H9 (cell line): ENCODE data around the gene CACNA1I. TPM values are rescaled to one million over a fixed set of nuclear protein-coding genes. Genes with fewer than 3 reads are reported as not detected.

Experiments
- DNase-seq: peaks from one replicate; pipeline ENCODE4 v3.0.0-alpha.2; 2017
- H2AFZ ChIP-seq: one replicate; pipeline ENCODE4 v1.6.1; 2013; ENCODE audit warnings: mild to moderate bottlenecking, low read length, control low read depth, moderate library complexity
- H2AK5ac ChIP-seq: 2 replicates; pipeline ENCODE4 v1.6.1; 2013; ENCODE audit warnings: low read length, control low read depth, mixed read lengths; ENCODE audit not compliant: insufficient read length
- H2BK120ac ChIP-seq: one replicate; pipeline ENCODE4 v1.6.1; 2013; ENCODE audit warnings: low read depth, mild to moderate bottlenecking, low read length, control low read depth, inconsistent platforms; ENCODE audit not compliant: poor library complexity, severe bottlenecking
- H2BK12ac ChIP-seq: 2 replicates; pipeline ENCODE4 v1.6.1; 2013; ENCODE audit warnings: low read length, control low read depth, mixed read lengths, low read depth; ENCODE audit not compliant: insufficient read length
- H2BK15ac ChIP-seq: 2 replicates; pipeline ENCODE4 v1.6.1; 2013; ENCODE audit warnings: low read depth, low read length, control low read depth
- H2BK20ac ChIP-seq: one replicate; pipeline ENCODE4 v1.6.1; 2013; ENCODE audit warnings: low read depth, mild to moderate bottlenecking, low read length, control low read depth, inconsistent platforms; ENCODE audit not compliant: poor library complexity, severe bottlenecking
- H2BK5ac ChIP-seq: 2 replicates; pipeline ENCODE4 v1.6.1; 2013; ENCODE audit warnings: low read length, control low read depth, mixed read lengths; ENCODE audit not compliant: insufficient read length
- H3K14ac ChIP-seq: 2 replicates; pipeline ENCODE4 v1.6.1; 2013; ENCODE audit warnings: low read length, control low read depth; ENCODE audit not compliant: insufficient read depth
- H3K18ac ChIP-seq: 2 replicates; pipeline ENCODE4 v1.6.1; 2013; ENCODE audit warnings: low read depth, mild to moderate bottlenecking, mixed read lengths, low read length, control low read depth; ENCODE audit not compliant: insufficient read length
- H3K23ac ChIP-seq: 2 replicates; pipeline ENCODE4 v1.6.1; 2013; ENCODE audit warnings: low read length, control low read depth, mixed read lengths, low read depth; ENCODE audit not compliant: insufficient read length
- H3K23me2 ChIP-seq: 2 replicates; pipeline ENCODE4 v1.6.1; 2013; ENCODE audit warnings: low read depth, mild to moderate bottlenecking, mixed read lengths, low read length, control low read depth; ENCODE audit not compliant: insufficient read length, poor library complexity, severe bottlenecking
- H3K27ac ChIP-seq: 2 replicates; pipeline ENCODE4 v1.5.1; 2013; ENCODE audit warnings: low read length, control low read depth, mixed read lengths, low read depth; ENCODE audit not compliant: insufficient read length
- H3K27me3 ChIP-seq: 2 replicates; pipeline ENCODE4 v1.6.1; 2013; ENCODE audit warnings: low read length, control low read depth, inconsistent platforms; ENCODE audit not compliant: insufficient read depth
- H3K4ac ChIP-seq: 2 replicates; pipeline ENCODE4 v1.6.1; 2013; ENCODE audit warnings: low read depth, mild to moderate bottlenecking, control low read depth, inconsistent platforms, low read length, moderate library complexity
- H3K4me1 ChIP-seq: 2 replicates; pipeline ENCODE4 v1.6.1; 2013; ENCODE audit warnings: low read length, control low read depth, inconsistent platforms; ENCODE audit not compliant: insufficient read depth
- H3K4me2 ChIP-seq: 2 replicates; pipeline ENCODE4 v1.6.1; 2013; ENCODE audit warnings: low read length, control low read depth, mixed read lengths; ENCODE audit not compliant: insufficient read length, insufficient read depth
- H3K56ac ChIP-seq: 2 replicates; pipeline ENCODE4 v1.6.1; 2013; ENCODE audit warnings: low read depth, mild to moderate bottlenecking, mixed read lengths, low read length, control low read depth; ENCODE audit not compliant: insufficient read length
- H3K79me1 ChIP-seq: 2 replicates; pipeline ENCODE4 v1.6.1; 2013; ENCODE audit warnings: low read depth, mild to moderate bottlenecking, moderate library complexity, low read length, control low read depth, inconsistent platforms; ENCODE audit not compliant: insufficient read depth, poor library complexity, severe bottlenecking
- H3K79me2 ChIP-seq: 2 replicates; pipeline ENCODE4 v1.6.1; 2013; ENCODE audit warnings: low read length, control low read depth, inconsistent platforms; ENCODE audit not compliant: insufficient read depth
- H3K9ac ChIP-seq: 2 replicates; pipeline ENCODE4 v1.6.1; 2013; ENCODE audit warnings: low read length, control low read depth, mixed read lengths; ENCODE audit not compliant: insufficient read length; ENCODE audit errors: extremely low read depth
- H3K9me3 ChIP-seq: one replicate; pipeline ENCODE4 v1.6.1; 2013; ENCODE audit warnings: low read depth, low read length, inconsistent platforms; ENCODE audit not compliant: control insufficient read depth
- H3T11ph ChIP-seq: one replicate; pipeline ENCODE4 v1.6.1; 2013; ENCODE audit warnings: mild to moderate bottlenecking, low read length, control low read depth, inconsistent platforms
- H4K20me1 ChIP-seq: one replicate; pipeline ENCODE4 v1.6.1; 2013; ENCODE audit not compliant: control insufficient read depth, insufficient read length, insufficient read depth
- H4K5ac ChIP-seq: 2 replicates; pipeline ENCODE4 v1.6.1; 2013; ENCODE audit warnings: low read depth, mild to moderate bottlenecking, mixed read lengths, low read length, control low read depth; ENCODE audit not compliant: insufficient read length
- H4K8ac ChIP-seq: replicated peaks from 2 replicates; pipeline ENCODE4 v1.6.1; 2013; ENCODE audit warnings: low read length, control low read depth, mixed read lengths, low read depth; ENCODE audit not compliant: insufficient read length
- H4K91ac ChIP-seq: 2 replicates; pipeline ENCODE4 v1.6.1; 2013; ENCODE audit warnings: low read depth, mild to moderate bottlenecking, moderate library complexity, mixed read lengths, low read length, control low read depth; ENCODE audit not compliant: insufficient read length
- H3K27ac Mint-ChIP-seq, 3 experiments: 2 replicates in 2 of 3; 3 replicates in 1 of 3; pipeline ENCODE4 v1.8.0; 2020 to 2021; ENCODE audit warnings: mixed read lengths in 3 of 3, mild to moderate bottlenecking in 1 of 3, moderate library complexity in 1 of 3
- H3K27me3 Mint-ChIP-seq: 2 replicates; pipeline ENCODE4 v1.8.0; 2021; ENCODE audit warnings: low read depth, mild to moderate bottlenecking, moderate library complexity, mixed read lengths
- H3K36me3 Mint-ChIP-seq, 3 experiments: 2 replicates in 2 of 3; 3 replicates in 1 of 3; pipeline ENCODE4 v1.8.0; 2020 to 2021; ENCODE audit warnings: low read depth in 3 of 3, mixed read lengths in 3 of 3; ENCODE audit not compliant: insufficient read depth in 1 of 3
- H3K4me1 Mint-ChIP-seq, 2 experiments: 2 replicates each; pipeline ENCODE4 v1.8.0; 2020; ENCODE audit warnings: mixed read lengths in 2 of 2
- H3K4me3 Mint-ChIP-seq, 2 experiments: 2 replicates in 1 of 2; 3 replicates in 1 of 2; pipeline ENCODE4 v1.8.0; 2020 to 2021; ENCODE audit warnings: mild to moderate bottlenecking in 2 of 2, mixed read lengths in 2 of 2, moderate library complexity in 1 of 2
- H3K9me3 Mint-ChIP-seq, 2 experiments: 2 replicates in 1 of 2; 3 replicates in 1 of 2; pipeline ENCODE4 v1.8.0; 2020; ENCODE audit warnings: mild to moderate bottlenecking in 2 of 2, mixed read lengths in 2 of 2, moderate library complexity in 1 of 2
- CTCF ChIP-seq: fragments of 200-600 bp; sonication (generic); conservative IDR thresholded peaks from 3 replicates; pipeline ENCODE4 v1.8.0; 2021; ENCODE audit warnings: antibody characterized with exemption, mild to moderate bottlenecking
- whole genome bisulfite sequencing: extraction: QIAGEN DNeasy Blood & Tissue Kit; methylation state at CpG from one replicate; pipeline ENCODE4 v1.1.7; 2013; ENCODE audit warnings: missing lambda C conversion rate, low lambda C conversion rate, mixed read lengths; ENCODE audit not compliant: insufficient read length; ENCODE audit errors: extremely low coverage; 5-methylcytosine and 5-hydroxymethylcytosine counted together
- total RNA-seq: library from RNA; stranded (reverse); gene quantifications from 2 replicates; pipeline ENCODE4 v1.2.1, GENCODE V29; 2021

CACNA1I gene
- total RNA-seq, 1 experiment from 2014 or later = 0.50 TPM

- Histone ChIP-seq H3K79me2 (no peaks in the 10 kb centered on the region), H3K18ac (no peak overlapping the region), H3K79me1 (no peaks in the 10 kb centered on the region), H3K9ac (no peak overlapping the region), H3K4ac (no peak overlapping the region), H3T11ph (no peak overlapping the region), H2AFZ (no peak overlapping the region), H2BK20ac (no peak overlapping the region), H3K9me3 (no peaks in the 10 kb centered on the region), H4K5ac (no peak overlapping the region), H4K8ac (no peak overlapping the region), H3K23ac (no peak overlapping the region), H3K27me3 (no peaks in the 10 kb centered on the region), H3K56ac (no peak overlapping the region), H3K14ac (no peak overlapping the region), H4K91ac (no peak overlapping the region), H2BK15ac (no peak overlapping the region), H2BK12ac (no peak overlapping the region), H3K27ac (no peak overlapping the region), H4K20me1 (no peaks in the 10 kb centered on the region), H3K4me2 (no peak overlapping the region), H2BK120ac (no peak overlapping the region), H3K4me1 (no peaks in the 10 kb centered on the region), H2AK5ac (no peak overlapping the region), H3K23me2 (no peaks in the 10 kb centered on the region), H2BK5ac (no peak overlapping the region)
- H3K27ac Mint-ChIP-seq = no peak overlapping the region
- peaks cover 34% of the 10 kb centered on the region for H3K27me3 Mint-ChIP-seq
- H3K4me1 Mint-ChIP-seq = peaks cover 8 to 17% of the 10 kb centered on the region in 2 experiments
- no peak overlapping the region for H3K4me3 Mint-ChIP-seq
- no peak for DNase-seq
- 100% methylated on average over 1 of the region's 3 CpGs for WGBS
- H3K36me3 Mint-ChIP-seq = no peaks in the 10 kb centered on the region
- H3K9me3 Mint-ChIP-seq = peaks cover 0 to 4% of the 10 kb centered on the region in 2 experiments; a peak in 3 of 5 replicates
- TF ChIP-seq CTCF = no peak
These were observed 12.6 kb downstream of the CACNA1I start for GRCh38 chr22:39583066-39583667.
